ENCODE data around the gene TAGLN2.

Gene TAGLN2

GRCh38 chr1:159870704-159871103, 54.6 kb downstream of the TAGLN2 start:
- no peak for DNase-seq (ENCODE audit: low read depth)

- DNase-seq (ENCODE audit: low read depth) = no peak
Observed at GRCh38 chr1:159869607-159870006, 55.7 kb downstream of the TAGLN2 start.

- DNase-seq (ENCODE audit: low read depth) = no peak
Observed at GRCh38 chr1:159869173-159869572, 56.1 kb downstream of the TAGLN2 start.

- DNase-seq (ENCODE audit: low read depth) = no peak
Observed at GRCh38 chr1:159868766-159869165, 56.5 kb downstream of the TAGLN2 start.

Data from non-pigmented ciliary epithelial cell (primary cell).